Measurements from ENCODE around the gene PPP1R16B.

DNA sequence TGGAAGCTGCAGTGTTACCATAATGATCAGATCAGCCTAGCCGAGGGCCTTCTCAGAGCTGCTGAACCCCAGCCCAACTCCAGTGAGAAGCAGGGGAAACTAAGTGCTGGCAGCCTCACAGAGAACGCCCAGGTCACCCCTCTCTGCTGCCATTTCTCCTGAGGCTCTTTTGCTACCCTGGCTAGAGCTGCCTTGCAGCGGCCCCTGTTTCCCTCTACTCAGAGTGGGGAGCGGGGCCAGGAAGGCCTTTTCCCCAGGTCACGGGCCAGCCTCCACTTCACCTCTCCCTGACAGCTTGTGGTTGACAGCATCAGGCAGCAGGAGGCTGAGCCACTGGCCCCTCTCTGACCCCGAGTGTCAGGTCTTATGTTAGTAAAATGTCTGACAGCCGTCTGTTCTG lies 34.5 kb upstream of the PPP1R16B start:
- TF ChIP-seq POLR2A (IDR thresholded peaks at IDR 0.05): no peak
- no peak for TF ChIP-seq CTCF (IDR thresholded peaks at IDR 0.05)

Measured in right lobe of liver (tissue), 4 donors.